HepG2 (cell line): ENCODE results near the gene CHN2. TPM values are rescaled to one million over a fixed set of nuclear protein-coding genes. Genes with fewer than 3 reads are reported as not detected.

Source experiments
- CEBPB ChIP-seq: IDR thresholded peaks from 2 replicates; pipeline ENCODE4 v1.6.1; 2011; ENCODE audit warnings: low read depth, low read length, improper control_type of control experiment, borderline replicate concordance
- EP300 ChIP-seq, 3 experiments: sonication (generic) in 1 of 3; formaldehyde crosslinking in 1 of 3; IDR thresholded peaks; 2 replicates each; pipeline versions ENCODE4 v1.5.1 to v1.6.1; 2011 to 2020; ENCODE audit warnings: low read depth in 2 of 3, low read length in 2 of 3, borderline replicate concordance in 1 of 3, improper control_type of control experiment in 1 of 3, mild to moderate bottlenecking in 1 of 3, missing genetic modification reagents in 1 of 3, moderate library complexity in 1 of 3
- FOXM1 ChIP-seq: sonication (generic); formaldehyde crosslinking; IDR thresholded peaks from 2 replicates; pipeline ENCODE4 v1.5.0; 2020; ENCODE audit warnings: missing genetic modification reagents
- KLF11 ChIP-seq: IDR thresholded peaks from 2 replicates; pipeline ENCODE4 v1.6.1; 2016; ENCODE audit warnings: missing compliant biosample characterization
- NFE2L1 ChIP-seq: sonication (generic); formaldehyde crosslinking; IDR thresholded peaks from 2 replicates; pipeline ENCODE4 v1.4.0; 2020; ENCODE audit warnings: missing genetic modification reagents, mild to moderate bottlenecking, borderline replicate concordance
- RXRB ChIP-seq: IDR thresholded peaks from 2 replicates; pipeline ENCODE4 v1.6.1; 2016; ENCODE audit warnings: borderline replicate concordance, missing genetic modification reagents, missing compliant biosample characterization
- SIX4 ChIP-seq: sonication (generic); formaldehyde crosslinking; IDR thresholded peaks from 2 replicates; pipeline ENCODE4 v1.4.0; 2020; ENCODE audit warnings: missing genetic modification reagents
- SRSF1 ChIP-seq: fragments of 200-400 bp; formaldehyde crosslinking; optimal IDR thresholded peaks from 2 replicates; pipeline ENCODE3; 2017; ENCODE audit warnings: mild to moderate bottlenecking, low read depth, low read length, moderate library complexity
- SRSF9 ChIP-seq: fragments of 200-400 bp; formaldehyde crosslinking; IDR thresholded peaks from 2 replicates; pipeline ENCODE4 v1.6.1; 2018; ENCODE audit warnings: borderline replicate concordance, mild to moderate bottlenecking, low read depth, low read length; ENCODE audit not compliant: insufficient read depth, poor library complexity, severe bottlenecking
- ZBTB10 ChIP-seq: sonication (generic); formaldehyde crosslinking; IDR thresholded peaks from 2 replicates; pipeline ENCODE4 v1.4.0; 2020; ENCODE audit warnings: missing genetic modification reagents, borderline replicate concordance
- ZBTB49 ChIP-seq: sonication (generic); formaldehyde crosslinking; IDR thresholded peaks from 2 replicates; pipeline ENCODE4 v1.4.0; 2020; ENCODE audit warnings: missing genetic modification reagents, borderline replicate concordance
- ZC3H13 ChIP-seq: sonication (generic); formaldehyde crosslinking; IDR thresholded peaks from 2 replicates; pipeline ENCODE4 v1.8.1; 2023; ENCODE audit warnings: mild to moderate bottlenecking, missing genetic modification reagents, moderate library complexity
- ZNF136 ChIP-seq: sonication (generic); formaldehyde crosslinking; IDR thresholded peaks from 2 replicates; pipeline ENCODE4 v1.8.1; 2022; ENCODE audit warnings: low read depth, mild to moderate bottlenecking, moderate library complexity, missing genetic modification reagents
- ZNF264 ChIP-seq: sonication (generic); formaldehyde crosslinking; IDR thresholded peaks from 2 replicates; pipeline ENCODE4 v1.4.0; 2020; ENCODE audit warnings: missing genetic modification reagents
- ZNF350 ChIP-seq: sonication (generic); formaldehyde crosslinking; IDR thresholded peaks from 2 replicates; pipeline ENCODE4 v1.4.0; 2020; ENCODE audit warnings: mild to moderate bottlenecking, low read depth, missing genetic modification reagents, borderline replicate concordance
- ZNF362 ChIP-seq: sonication (generic); formaldehyde crosslinking; IDR thresholded peaks from 2 replicates; pipeline ENCODE4 v1.4.0; 2020; ENCODE audit warnings: missing genetic modification reagents, mild to moderate bottlenecking, borderline replicate concordance
- ZNF558 ChIP-seq: sonication (generic); formaldehyde crosslinking; IDR thresholded peaks from 2 replicates; pipeline ENCODE4 v1.9.0; 2022; ENCODE audit warnings: mild to moderate bottlenecking, missing genetic modification reagents, borderline replicate concordance
- ZNF703 ChIP-seq: sonication (generic); formaldehyde crosslinking; IDR thresholded peaks from 2 replicates; pipeline ENCODE4 v1.5.1; 2020; ENCODE audit warnings: missing genetic modification reagents, mild to moderate bottlenecking, moderate library complexity, borderline replicate concordance
- ZNF740 ChIP-seq: sonication (generic); formaldehyde crosslinking; IDR thresholded peaks from 2 replicates; pipeline ENCODE4 v1.4.0; 2020; ENCODE audit warnings: missing genetic modification reagents
- polyA plus RNA-seq, 8 experiments: library from polyadenylated mRNA; depleted of rRNA in 3 of 8; stranded (reverse) in 7 of 8; unstranded in 1 of 8; fragments of >200 nt; fragmentation: Illumina TruSeq in 4 of 8; extraction: Trizol in 4 of 8; gene quantifications; 2 replicates each; pipeline versions ENCODE4 v1.2.1 to v1.2.3, GENCODE V29; 2011 to 2016; ENCODE audit warnings: low read depth in 4 of 8, missing spikeins in 1 of 8, mixed read lengths in 1 of 8; ENCODE audit not compliant: insufficient read depth in 1 of 8
- total RNA-seq, 5 experiments: library from RNA; depleted of rRNA; stranded (reverse); fragments of >200 nt; fragmentation: Illumina TruSeq; extraction: Trizol; gene quantifications; 2 replicates each; pipeline ENCODE4 v1.2.3, GENCODE V29; 2016; ENCODE audit warnings: low read depth in 1 of 5

CHN2 gene
- total and polyA plus RNA-seq, 2 of the 13 experiments (the other 11 are each of a cell fraction or from before 2014, with no cell fraction given), result 23.5 to 30.5 TPM

- TF ChIP-seq ZBTB49 (CRISPR knock-in tag) (no peak), SRSF9 (no peak), NFE2L1 (CRISPR knock-in tag) (no peak), ZNF136 (CRISPR knock-in tag) (no peak), ZNF558 (CRISPR knock-in tag) (no peak), ZNF740 (no peak), ZNF703 (no peak), EP300 (IDR thresholded peaks at IDR 0.05; ENCODE audit: low read depth in 2 of 2, low read length in 2 of 2) (peak in 1 of 2 experiments; percentile 37; a peak in 1 of 4 replicates), EP300 (CRISPR knock-in tag; IDR thresholded peaks at IDR 0.05; ENCODE audit: borderline replicate concordance) (no peak), KLF11 (CRISPR knock-in tag) (no peak), RXRB (peak; percentile 54; the same call in 1 of the 2 replicates), ZBTB10 (CRISPR knock-in tag) (no peak), SIX4 (CRISPR knock-in tag) (no peak), ZNF362 (CRISPR knock-in tag) (no peak), SRSF1 (no peak), FOXM1 (CRISPR knock-in tag) (no peak), ZNF264 (CRISPR knock-in tag) (0 out of 2 replicates have a peak, but pooled peaks have one; percentile 61), ZNF350 (no peak), ZC3H13 (CRISPR knock-in tag) (no peak), CEBPB (no peak)
These were observed 10.1 kb downstream of the CHN2 start (continued) for GRCh38 chr7:29204491-29205272.
